ENCODE data around the gene CD79A.

DNA sequence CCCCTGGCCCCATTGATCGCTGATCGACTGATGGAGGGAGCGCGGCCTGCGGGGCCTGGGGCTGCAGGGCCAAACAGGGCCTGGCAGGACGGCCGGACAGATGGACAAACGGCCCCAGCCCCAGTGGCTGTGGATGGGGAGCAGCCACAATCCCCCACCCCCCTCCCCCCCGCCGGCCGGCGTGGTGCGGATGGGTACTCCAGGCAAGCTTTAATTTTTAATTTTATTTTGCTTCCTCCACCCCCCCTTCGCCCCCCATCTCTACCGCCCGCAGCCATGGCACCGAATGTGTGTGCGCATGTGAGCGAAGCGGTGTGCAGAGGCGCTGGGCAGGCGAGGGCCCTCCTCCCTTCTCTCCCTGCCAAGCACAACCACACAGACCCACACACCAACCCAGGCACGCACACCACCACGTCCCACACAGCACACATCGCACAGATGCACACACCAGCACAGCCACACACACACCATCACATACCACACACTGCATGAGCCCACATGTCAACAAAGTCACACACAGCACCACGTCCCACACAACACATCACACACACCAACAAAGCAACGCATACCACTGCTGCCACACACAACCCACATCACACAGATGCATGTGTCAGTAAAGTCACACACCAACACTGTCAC lies 38.8 kb downstream of the CD79A start:
- TF ChIP-seq, protein P1, sequence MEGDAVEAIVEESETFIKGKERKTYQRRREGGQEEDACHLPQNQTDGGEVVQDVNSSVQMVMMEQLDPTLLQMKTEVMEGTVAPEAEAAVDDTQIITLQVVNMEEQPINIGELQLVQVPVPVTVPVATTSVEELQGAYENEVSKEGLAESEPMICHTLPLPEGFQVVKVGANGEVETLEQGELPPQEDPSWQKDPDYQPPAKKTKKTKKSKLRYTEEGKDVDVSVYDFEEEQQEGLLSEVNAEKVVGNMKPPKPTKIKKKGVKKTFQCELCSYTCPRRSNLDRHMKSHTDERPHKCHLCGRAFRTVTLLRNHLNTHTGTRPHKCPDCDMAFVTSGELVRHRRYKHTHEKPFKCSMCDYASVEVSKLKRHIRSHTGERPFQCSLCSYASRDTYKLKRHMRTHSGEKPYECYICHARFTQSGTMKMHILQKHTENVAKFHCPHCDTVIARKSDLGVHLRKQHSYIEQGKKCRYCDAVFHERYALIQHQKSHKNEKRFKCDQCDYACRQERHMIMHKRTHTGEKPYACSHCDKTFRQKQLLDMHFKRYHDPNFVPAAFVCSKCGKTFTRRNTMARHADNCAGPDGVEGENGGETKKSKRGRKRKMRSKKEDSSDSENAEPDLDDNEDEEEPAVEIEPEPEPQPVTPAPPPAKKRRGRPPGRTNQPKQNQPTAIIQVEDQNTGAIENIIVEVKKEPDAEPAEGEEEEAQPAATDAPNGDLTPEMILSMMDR (IDR thresholded peaks at IDR 0.05) = no peak
- no peak for TF ChIP-seq POLR2A (IDR thresholded peaks at IDR 0.05)

Data from esophagus squamous epithelium (tissue), 4 donors.